Stimulated activated CD4-positive, alpha-beta T cell treated with anti-CD3 and anti-CD28 coated beads, Interleukin-4, amount 100 ng/mL, for 48 hours (primary cell): ENCODE measurements around the gene AIRE.

ENCODE experiments used
- DNase-seq, 2 donors: peaks; one replicate each; pipeline ENCODE4 v3.0.0-alpha.2; 2020; ENCODE audit warnings: low read depth in 2 of 2

Gene AIRE

DNA sequence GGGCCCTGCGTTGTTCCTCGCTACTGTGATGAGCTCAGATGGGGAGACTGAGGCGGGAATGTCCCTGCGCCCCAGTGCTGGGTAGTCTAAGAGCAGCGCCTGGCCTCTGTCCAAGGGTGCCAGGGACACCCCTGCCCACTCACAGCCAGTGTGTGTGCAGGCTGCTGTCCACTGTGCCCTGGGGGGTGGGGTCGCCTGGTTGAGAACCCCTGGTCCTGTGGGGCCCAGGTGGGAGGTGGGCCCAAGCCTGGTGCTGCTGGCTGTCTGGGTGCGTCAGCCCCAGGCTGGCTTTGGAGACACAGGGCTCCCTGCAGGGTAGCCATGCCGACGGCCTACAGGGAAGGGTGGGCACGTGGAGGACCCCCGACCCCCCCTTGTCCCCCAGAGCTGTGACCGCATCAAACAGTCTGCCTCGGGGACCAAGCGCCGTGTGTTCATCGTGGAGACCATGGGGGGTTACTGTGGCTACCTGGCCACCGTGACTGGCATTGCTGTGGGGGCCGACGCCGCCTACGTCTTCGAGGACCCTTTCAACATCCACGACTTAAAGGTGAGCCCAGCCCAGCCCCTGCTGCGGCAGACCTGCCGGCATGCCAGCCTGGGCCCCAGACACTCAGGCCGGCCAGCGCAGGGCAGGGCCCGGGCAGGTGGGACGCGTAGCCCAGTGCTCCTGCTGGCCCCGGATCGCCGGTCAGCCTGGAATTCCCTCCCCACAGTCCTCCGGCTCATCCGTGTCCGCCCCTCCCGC lies 38.6 kb downstream of the AIRE start:
- no peak for DNase-seq

DNA sequence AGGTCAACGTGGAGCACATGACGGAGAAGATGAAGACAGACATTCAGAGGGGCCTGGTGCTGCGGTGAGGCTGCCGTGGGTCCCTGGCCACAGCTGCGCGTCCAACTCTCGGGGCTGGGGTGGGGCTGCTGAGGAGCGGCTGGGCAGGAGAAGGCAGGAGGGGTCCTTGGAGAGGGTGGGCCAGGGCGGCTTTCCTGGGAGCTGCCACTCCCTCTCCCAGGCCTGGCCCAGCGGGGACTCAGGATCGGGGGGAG lies 39.1 kb downstream of the AIRE start:
- no peak for DNase-seq

DNA sequence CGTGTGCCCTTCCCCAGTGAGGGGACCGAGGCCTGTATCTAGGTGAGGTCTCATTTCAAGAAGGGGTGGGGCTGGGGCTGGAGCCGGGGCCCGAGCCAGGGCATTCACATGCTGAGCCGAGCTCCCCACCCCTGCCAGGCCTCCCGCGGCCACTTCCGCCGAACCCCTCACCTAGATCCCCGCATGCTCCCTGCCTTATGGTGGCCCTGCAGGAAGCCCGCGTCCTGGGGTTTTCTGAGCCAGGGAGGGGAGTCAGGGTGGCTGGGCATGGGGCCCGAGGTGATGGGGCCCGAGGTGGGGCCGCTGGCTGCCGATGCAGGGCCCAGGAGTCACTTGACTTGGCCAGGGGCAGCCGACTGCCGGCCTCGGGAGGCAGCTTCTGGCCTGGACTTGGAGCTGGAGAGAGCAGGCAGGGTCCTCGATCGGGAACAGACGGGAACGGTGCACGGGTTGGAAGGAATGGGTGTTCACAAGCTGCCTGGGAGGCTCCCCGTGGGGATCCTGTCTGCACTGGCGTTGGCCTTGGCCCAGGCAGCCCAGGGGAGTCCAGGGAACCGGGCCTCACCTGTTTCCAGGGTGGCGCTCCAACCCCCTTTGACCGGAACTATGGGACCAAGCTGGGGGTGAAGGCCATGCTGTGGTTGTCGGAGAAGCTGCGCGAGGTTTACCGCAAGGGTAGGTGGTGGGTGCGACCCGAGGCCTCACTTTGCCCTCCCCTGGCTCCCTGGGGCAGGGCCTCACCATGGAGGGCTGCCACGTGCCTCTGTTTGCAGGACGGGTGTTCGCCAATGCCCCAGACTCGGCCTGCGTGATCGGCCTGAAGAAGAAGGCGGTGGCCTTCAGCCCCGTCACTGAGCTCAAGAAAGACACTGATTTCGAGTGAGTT lies 40.0 kb downstream of the AIRE start:
- no peak for DNase-seq

DNA sequence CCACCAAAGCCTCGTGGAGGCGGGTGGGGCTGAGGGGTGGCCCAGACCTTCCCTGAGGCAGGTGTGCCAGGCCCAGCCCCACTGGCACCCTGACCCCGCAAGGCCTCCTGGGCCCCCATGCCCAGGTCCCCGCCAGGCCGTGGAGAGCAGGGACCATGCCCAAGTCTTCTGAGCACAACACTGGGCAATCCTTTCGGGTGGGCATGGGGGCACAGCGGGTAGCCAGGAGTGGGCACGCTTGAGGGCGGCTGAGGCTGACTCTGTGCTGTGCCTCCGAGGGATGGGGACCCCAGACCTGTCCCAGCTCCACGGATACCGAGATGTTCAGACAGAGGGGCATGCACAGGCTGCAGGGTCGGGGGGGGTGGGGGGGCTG lies 40.6 kb downstream of the AIRE start:
- DNase-seq = no peak

DNA sequence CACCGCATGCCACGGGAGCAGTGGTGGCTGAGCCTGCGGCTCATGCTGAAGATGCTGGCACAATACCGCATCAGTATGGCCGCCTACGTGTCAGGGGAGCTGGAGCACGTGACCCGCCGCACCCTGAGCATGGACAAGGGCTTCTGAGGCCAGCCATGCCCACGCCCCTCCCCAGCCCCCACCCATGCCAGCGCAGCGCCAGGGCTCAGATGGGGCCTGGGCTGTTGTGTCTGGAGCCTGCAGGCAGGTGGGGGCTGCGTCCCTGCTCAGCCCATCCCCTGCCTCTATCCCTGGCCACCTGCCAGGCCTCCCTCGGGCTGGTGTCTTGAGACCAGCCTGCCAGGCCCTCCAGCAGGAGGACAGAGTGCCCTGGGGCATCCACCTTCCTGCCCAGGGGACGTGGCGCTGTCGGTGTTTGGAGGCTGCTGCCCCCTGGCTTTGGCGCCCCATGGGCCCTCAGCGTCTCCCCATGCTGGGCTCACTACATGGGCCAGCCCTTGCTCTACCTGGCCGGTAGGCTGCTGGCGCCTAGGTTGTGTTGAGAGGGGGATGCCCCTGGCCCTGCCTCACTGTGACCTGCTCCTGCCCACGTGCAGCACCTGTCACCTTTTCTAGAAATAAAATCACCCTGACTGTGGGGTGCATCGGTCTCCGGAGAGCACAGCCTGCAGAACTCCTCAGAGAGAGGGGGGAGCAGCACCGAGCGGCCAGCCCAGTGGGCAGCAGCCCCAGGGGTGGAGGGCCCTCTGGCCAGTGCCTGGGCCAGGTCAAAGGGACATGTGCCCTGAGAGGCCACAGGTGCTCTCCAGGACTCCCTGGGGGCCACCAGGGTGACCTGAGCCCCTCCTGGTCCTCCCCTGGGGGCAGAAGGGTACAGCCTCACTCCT lies 41.3 kb downstream of the AIRE start:
- DNase-seq = no peak

DNA sequence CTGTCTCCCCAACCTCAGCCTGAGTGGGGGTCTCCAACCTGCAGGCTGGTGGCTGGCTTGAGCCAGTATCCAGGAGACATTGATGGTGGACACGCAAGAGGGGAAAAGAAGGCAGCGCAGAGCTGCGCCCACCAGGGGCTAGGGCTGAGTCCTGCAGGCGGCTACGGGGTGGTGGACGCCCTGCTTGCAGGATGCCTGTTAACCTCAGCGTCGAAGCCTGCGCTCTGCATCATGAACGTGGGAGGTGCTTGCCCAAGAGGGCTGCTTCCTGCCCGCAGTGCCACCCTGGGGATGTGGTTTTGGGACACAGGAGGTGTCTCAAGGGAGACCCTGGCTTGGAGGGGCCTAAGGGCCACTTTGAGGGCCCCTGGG lies 41.9 kb downstream of the AIRE start:
- DNase-seq = no peak

DNA sequence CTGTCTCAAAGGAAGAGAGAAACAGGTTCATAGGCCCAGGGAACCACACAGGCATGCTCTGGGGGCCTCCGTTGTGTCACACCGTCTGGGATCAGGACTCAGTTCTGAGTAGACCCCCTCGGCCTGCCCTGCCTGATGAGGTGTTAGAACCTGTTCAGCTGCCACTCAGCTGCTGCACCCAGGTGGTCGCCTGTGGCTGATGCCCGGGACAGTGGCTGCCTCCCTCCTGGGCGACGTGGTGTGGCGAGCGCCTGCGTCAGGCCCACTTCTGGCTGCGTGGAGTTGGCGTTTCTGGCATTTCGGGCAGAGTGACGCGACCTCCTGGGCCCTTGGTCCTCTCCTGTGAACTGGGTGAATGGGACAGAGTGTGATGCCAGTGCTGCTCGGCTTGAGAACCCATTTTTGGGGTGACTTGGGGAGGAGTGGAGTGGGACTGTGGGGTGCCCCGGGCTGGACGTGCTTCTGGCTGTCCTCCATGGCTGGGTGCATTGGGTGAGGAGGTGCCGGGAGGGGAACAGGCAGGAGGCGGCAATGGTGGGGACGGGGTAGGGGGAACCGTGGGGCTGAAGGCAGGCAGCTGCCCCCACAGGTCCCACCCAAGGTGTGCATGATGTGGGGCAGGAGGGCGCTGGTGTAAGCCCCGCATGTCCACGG lies 42.7 kb downstream of the AIRE start:
- DNase-seq = no peak

DNA sequence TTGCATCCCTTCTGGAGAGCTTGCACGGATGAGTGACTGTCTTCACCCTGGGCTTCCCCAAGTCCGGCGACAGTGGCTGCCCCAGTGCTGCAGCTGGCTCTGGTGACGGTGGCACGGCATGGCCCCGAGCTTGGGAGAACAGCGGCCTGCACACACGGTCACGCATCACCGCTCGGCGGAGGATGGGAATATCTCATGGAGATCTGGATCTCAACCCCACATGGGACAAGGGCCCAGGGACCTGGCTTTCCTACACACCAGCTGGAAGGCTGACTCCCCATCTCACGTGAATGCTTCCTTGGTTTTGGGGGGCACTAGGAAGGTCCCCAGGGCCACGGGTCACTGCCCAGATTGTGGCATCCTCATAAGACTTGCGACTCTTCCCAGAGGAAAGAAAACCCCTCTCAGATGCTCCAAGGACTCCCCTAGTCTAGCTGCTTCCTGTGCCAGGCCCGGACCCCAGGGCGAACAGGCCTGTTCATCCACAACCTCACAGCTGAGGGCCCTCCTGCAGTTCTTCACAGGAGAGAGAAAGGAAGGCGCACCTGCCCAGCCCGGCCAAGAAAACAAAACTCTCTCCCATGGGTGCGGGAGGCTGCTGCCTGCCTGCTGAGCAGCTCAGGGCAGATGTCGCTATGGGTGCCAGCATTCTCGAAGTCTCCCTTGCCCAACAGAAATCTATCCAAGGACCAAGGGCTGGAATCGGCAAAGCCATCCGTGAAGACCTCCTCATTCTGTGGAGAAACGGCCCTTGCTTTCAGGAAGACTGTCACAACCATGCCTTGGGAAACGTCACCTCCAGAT lies 43.6 kb downstream of the AIRE start:
- no peak for DNase-seq

DNA sequence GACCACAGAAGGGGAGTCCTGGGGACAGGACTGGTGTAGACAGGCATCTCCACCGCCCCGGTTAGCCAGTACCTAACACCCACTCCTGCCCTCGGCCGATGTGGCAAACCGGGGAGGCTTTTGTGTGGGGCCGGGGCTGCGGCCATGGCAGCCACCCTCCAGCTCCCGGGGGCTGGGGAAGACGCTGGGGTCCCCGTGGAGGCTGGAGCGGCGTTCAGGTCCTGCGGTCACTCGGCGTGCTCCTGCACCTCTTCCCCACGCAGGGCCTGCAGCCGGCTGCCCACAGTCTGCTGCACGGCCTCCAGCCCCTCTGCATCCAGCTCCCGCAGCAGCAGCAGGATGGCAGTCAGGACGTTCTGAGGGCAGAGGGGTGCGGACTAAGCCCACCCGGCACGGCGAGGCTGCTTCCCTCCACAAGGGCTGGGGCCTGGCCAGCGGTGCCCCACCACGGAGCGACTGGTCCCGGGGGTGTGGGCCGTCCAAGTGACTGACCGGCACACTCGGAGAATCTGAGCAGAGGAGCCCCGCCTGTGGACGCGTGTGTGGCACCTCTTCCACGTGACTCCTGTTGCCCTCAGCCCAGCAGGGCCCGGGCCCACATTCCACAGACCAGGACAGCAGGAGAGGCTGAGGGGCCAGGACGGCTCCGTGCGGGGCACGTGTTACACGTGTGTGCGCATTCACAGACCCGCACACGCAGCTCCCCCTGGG lies 44.5 kb downstream of the AIRE start:
- DNase-seq = no peak

DNA sequence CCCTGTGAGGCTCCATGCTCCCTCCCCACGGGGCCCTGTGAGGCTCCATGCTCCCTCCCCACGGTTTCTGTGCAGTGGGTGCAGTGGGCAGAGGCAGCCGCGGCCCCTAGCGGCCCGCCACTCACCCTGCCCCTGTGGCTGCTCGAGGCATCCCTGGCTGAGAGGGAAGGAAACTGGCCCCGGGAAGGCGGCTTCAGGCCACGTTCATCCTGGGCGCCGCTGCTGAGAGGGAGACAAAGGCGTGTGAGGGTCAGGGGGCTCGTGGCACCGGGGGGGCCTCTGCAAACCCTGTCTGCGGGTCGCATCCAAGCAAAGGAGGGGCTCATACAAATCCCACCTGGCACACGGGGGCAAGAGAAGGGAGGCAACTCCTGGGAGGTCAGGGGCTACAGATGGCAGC lies 45.0 kb downstream of the AIRE start:
- DNase-seq = no peak

DNA sequence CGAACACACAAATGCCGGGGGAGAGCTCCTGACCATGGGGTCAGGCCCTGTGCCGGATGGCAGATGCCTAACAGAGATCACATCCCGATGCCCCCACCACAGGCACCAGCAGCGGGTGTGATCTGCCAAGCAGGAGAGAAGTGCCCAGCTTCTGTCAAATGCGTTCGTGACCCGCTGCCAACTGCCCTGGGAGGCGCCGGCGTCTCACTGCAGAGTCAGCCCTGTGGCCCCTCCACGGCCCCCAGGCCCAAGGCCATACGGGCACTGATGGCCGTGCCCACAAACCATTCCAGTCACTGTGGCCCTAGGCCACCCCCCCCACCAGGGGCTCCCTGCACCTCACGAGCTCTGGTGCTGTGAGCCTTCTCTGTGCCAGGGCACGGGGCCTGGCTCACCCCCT lies 45.5 kb downstream of the AIRE start:
- no peak for DNase-seq

DNA sequence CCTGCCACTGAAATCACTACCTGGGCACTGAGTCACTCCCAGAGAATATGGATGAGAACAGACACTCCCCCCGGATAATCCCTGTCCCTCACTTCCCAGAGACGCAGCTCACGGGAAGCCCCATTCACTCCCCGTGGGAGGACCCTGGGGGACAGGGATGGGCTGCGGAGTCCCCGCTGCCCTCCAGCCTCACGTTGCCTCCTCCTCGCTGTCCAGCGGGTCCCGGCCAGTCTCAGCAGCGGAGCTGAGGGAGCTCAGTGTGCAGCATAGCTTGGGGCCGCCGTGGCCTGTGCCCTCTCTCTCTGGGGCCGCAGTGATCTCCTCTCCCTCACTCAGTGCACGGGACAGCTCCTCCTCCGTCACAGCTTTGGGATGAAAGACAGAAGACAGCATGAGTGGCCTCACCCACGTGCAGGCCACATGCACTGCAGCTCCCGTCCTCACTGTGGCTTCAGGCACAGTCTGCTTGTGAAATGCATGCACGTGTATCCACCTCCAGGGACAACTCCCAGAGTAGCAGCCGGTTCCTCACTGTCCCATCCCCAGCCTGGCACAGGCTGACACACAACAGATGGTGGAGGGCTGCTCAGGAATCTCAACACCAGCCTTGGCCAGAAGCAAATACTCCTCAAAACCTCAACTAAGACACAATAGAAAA lies 46.1 kb downstream of the AIRE start:
- no peak for DNase-seq

DNA sequence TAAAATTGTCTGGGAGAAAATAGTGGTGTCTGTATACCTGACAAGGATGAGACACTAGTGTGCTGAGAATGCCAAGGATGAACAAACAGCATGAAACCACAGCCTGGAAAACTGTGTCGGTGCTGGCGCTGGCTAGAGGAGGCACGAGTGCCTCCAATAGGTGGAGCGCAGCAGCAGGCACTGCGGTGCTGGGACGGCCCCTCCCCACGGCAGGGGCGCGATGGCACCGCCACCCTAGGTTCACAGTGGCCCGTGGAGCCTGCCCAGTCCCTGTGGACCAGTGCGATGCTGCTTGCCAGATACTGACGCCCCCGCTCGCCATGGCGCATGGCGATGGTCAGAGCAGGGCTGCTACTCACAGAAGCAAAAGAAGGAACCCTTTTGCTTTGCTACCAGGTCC lies 46.7 kb downstream of the AIRE start:
- DNase-seq = no peak

DNA sequence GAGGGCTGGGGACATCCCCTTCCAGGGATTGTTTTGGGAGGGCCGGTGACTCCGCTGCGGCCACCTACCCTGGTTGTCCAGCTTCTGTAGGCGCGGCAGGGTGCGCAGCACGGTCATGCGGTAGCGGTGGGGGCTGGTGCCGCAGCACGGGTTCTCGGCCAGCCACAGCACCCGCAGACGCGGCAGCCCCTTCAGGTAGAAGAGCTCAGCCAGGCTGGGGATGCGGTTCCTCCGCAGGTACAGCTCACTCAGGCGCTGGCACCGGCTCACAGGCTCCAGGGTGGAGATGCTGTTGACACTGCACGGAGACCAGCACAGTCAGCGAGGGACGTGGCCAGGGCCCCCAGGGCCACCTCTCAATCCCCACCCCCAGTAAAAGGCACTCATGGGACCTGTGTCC lies 47.3 kb downstream of the AIRE start:
- DNase-seq = no peak

DNA sequence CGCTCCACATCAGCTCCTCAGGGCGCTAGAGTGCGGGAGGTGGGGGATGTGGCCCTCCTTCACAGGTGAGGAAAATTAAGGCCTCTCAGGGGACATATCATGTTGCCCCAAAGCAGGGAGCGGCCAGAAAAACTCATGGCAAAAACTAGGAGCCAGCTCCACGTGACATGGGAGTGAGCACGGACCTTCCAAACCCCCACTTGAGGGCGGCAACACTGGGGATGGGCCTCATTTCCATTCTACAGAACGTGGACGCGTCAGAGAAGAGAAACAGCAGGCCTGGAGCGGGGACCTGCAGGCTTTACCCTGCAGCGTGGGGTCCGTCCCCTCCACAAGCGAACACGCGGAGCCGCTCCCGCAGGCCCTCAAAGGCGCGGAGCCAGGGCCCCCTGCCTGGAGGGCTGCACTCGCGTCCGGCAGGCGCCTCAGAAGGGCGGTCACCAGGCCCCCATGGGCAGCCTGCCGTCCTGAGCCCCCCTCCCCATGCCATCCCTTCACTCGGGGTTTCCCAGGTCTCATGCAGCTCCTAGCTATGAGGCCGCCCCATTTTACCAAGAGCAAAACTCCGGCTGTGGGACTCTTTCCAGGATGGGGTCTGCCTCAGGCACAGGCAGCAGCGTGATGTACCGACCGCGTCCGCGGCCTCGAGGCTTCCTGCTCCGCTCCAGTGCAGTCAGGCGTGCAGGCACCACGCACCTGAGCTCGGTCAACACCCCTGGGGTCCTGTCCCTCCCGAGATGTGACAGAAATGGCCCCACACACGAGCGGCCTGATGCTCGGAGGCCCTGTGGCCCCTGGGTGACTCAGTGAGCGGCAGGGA lies 48.0 kb downstream of the AIRE start:
- DNase-seq = no peak

DNA sequence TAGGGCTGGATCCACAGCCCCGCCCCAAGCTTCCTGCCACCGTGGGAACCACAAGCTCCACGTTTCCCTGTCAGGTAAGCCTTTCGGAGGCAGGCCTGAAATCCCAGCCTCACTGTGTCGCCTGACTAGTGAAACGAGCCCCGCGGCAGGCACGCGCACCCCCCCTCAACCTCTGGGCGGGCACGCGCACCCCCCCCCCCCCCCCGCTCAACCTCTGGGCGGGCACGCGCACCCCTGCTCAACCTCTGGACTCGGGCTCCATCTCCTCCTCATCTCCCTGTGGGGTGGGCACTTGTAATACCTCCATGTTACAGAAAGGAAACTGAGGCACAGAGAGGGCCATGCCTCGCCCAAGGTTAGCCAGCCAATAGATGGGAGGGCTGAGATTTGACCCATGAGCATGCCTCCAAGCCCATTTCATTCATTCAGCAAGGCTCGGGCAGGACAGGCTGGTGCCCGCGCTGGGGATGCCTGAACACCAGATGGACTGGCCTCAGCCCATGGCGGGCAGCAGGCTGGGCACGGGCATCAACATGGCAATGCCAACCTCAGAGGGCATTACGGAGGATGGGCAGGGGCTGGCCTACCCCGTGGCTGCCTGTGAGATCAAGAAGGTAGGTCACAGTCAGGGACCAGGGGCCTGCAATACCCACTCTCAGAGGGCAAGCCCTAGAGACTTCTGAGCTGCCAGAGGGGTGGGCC lies 48.8 kb downstream of the AIRE start:
- no peak for DNase-seq

DNA sequence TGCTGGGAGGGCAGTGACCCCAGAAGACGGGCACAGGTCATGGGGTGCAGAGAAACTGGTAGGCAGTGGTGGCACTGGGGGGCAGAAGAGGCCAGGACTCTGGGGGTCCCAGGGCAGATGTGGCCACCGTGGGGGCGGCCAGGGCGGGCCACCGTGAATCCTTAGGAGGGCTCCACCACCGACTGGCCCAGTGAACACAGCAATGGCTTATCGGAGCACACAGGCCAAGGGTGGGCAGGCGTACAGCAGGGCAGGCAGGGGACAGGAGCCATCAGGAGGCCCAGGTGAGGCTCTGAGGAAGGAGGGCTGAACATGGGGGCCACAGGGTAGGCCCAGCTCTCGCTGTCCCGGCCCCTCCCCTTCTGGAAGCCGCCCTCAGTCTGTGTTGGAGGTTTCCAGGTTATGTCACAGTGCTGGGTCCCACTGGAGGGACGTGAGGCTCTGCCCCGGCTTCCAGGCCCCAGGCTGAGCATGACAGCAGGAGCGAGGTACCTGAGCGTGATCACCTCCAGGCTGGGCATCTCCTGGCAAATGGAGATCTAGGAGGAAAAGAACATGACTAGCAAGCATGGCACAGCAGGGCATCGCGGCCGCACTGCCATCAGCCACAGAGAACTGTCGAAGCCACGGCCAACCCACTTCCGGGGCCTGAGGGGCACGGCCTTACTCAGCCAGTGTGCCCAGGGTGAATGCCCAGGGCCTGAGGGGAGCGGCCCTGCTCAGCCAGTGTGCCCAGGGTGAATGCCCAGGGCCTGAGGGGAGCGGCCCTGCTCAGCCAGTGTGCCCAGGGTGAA lies 49.8 kb downstream of the AIRE start:
- DNase-seq = no peak

DNA sequence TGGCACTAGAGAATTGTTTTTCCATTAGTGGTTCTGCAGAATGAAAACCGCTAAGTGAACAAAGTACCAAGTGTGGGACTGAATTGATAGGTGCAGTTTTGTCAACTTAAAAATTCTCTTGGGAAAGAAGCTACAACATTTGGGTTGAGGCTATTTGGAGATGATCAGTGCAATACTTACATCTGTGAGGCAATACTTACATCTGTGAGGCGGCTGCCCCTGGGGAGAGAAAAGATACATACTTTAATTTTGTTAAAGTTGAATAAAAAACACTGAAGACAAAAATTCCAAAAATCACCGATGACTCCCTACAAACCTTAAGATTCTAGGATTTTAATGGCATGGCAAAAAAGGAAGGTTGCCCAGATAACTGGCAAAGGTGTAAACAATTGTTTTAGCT lies 51.8 kb downstream of the AIRE start:
- DNase-seq = no peak
